Loucy (cell line): Measurements from ENCODE around the gene NCMAP.

Experiments
- H2AFZ ChIP-seq: fragments of 200-600 bp; sonication (generic); 2 replicates; pipeline ENCODE4 v1.6.0; 2016; ENCODE audit warnings: antibody characterized with exemption, mild to moderate bottlenecking, low read length, moderate library complexity
- H3F3A ChIP-seq: fragments of 200-600 bp; 2 replicates; pipeline ENCODE4 v1.6.0; 2016; ENCODE audit warnings: antibody characterized with exemption, low read depth, mild to moderate bottlenecking
- H3K27me3 ChIP-seq: fragments of 200-600 bp; sonication (generic); 2 replicates; pipeline ENCODE4 v1.6.1; 2014; ENCODE audit warnings: low read length, mild to moderate bottlenecking; ENCODE audit not compliant: insufficient read depth, poor library complexity, severe bottlenecking
- H3K36me3 ChIP-seq: fragments of 200-600 bp; sonication (generic); 2 replicates; pipeline ENCODE4 v1.6.1; 2016; ENCODE audit warnings: low read length; ENCODE audit not compliant: insufficient read depth
- H3K4me1 ChIP-seq: fragments of 200-600 bp; sonication (generic); 2 replicates; pipeline ENCODE4 v1.5.1; 2014; ENCODE audit warnings: low read length, mild to moderate bottlenecking; ENCODE audit not compliant: insufficient read depth, poor library complexity, severe bottlenecking
- H3K4me2 ChIP-seq: fragments of 200-600 bp; sonication (generic); 2 replicates; pipeline ENCODE4 v1.6.0; 2014; ENCODE audit warnings: antibody characterized with exemption, low read length, low read depth, mild to moderate bottlenecking; ENCODE audit not compliant: poor library complexity, severe bottlenecking
- H3K4me3 ChIP-seq: fragments of 200-600 bp; sonication (generic); 2 replicates; pipeline ENCODE4 v1.5.1; 2014; ENCODE audit warnings: low read length, mild to moderate bottlenecking, mixed read lengths; ENCODE audit not compliant: poor library complexity, severe bottlenecking
- H3K79me2 ChIP-seq: fragments of 200-600 bp; sonication (generic); 2 replicates; pipeline ENCODE4 v1.6.1; 2014; ENCODE audit warnings: low read length; ENCODE audit not compliant: insufficient read depth
- H3K9ac ChIP-seq: fragments of 200-600 bp; sonication (generic); 2 replicates; pipeline ENCODE4 v1.6.0; 2014; ENCODE audit warnings: mild to moderate bottlenecking, low read depth, low read length, moderate library complexity; ENCODE audit not compliant: poor library complexity, severe bottlenecking
- H3K9me2 ChIP-seq: fragments of 200-600 bp; sonication (generic); replicated peaks from 2 replicates; pipeline ENCODE4 v1.6.1; 2016; ENCODE audit warnings: low read depth, low read length, mixed read lengths
- H3K9me3 ChIP-seq: fragments of 200-600 bp; sonication (generic); 2 replicates; pipeline ENCODE4 v1.6.1; 2014; ENCODE audit warnings: mild to moderate bottlenecking, antibody characterized with exemption, low read length, low read depth; ENCODE audit not compliant: insufficient read depth
- H4K20me1 ChIP-seq: fragments of 200-600 bp; sonication (generic); 2 replicates; pipeline ENCODE4 v1.6.0; 2014; ENCODE audit warnings: antibody characterized with exemption, low read length, mild to moderate bottlenecking; ENCODE audit not compliant: insufficient read depth, poor library complexity, severe bottlenecking
- CTCF ChIP-seq: fragments of 200-600 bp; sonication (generic); conservative IDR thresholded peaks from 2 replicates; pipeline ENCODE4 v1.5.1; 2014; ENCODE audit warnings: mild to moderate bottlenecking, antibody characterized with exemption, low read length
- EZH2phosphoT487 ChIP-seq: fragments of 200-600 bp; IDR thresholded peaks from 2 replicates; pipeline ENCODE4 v1.6.1; 2018; ENCODE audit warnings: antibody characterized with exemption, mild to moderate bottlenecking, moderate library complexity, borderline replicate concordance

NCMAP gene

GRCh38 chr1:24572301-24572700 is 16.4 kb downstream of the NCMAP start:
- Histone ChIP-seq H2AFZ (peak overlapping the region; percentile 34; the same call in 1 of the 2 replicates), H3K27me3 (no peaks in the 10 kb centered on the region), H3F3A (no peaks in the 10 kb centered on the region), H3K79me2 (no peaks in the 10 kb centered on the region), H3K9me3 (no peaks in the 10 kb centered on the region), H4K20me1 (no peaks in the 10 kb centered on the region), H3K36me3 (no peaks in the 10 kb centered on the region), H3K4me1 (peaks cover 10% of the 10 kb centered on the region), H3K4me2 (peak overlapping the region; percentile 6), H3K9me2 (no peaks in the 10 kb centered on the region), H3K9ac (no peak overlapping the region), H3K4me3 (no peak overlapping the region)
- TF ChIP-seq EZH2phosphoT487 (no peak), CTCF (no peak)

GRCh38 chr1:24575905-24576587 is 20.2 kb downstream of the NCMAP start:
- Histone ChIP-seq H4K20me1 (no peaks in the 10 kb centered on the region), H3K36me3 (no peaks in the 10 kb centered on the region), H3K4me3 (no peak overlapping the region), H2AFZ (no peak overlapping the region), H3K27me3 (no peaks in the 10 kb centered on the region), H3K79me2 (no peaks in the 10 kb centered on the region), H3K4me1 (peaks cover 10% of the 10 kb centered on the region), H3K9ac (no peak overlapping the region), H3K9me2 (no peaks in the 10 kb centered on the region), H3K9me3 (no peaks in the 10 kb centered on the region), H3F3A (no peaks in the 10 kb centered on the region), H3K4me2 (no peak overlapping the region)
- TF ChIP-seq EZH2phosphoT487 (no peak), CTCF (no peak)

- Histone ChIP-seq H3K9me2 (no peaks in the 10 kb centered on the region), H3K79me2 (no peaks in the 10 kb centered on the region), H3K9ac (no peak overlapping the region), H2AFZ (no peak overlapping the region), H3K9me3 (no peaks in the 10 kb centered on the region), H4K20me1 (no peaks in the 10 kb centered on the region), H3K27me3 (no peaks in the 10 kb centered on the region), H3K4me1 (no peaks in the 10 kb centered on the region), H3K4me2 (no peak overlapping the region), H3F3A (no peaks in the 10 kb centered on the region), H3K4me3 (no peak overlapping the region), H3K36me3 (no peaks in the 10 kb centered on the region)
- TF ChIP-seq EZH2phosphoT487 = no peak
- no peak for TF ChIP-seq CTCF
These were observed 23.0 kb downstream of the NCMAP start for GRCh38 chr1:24578846-24579245.
